ENCODE data around the gene CCDC57.
"Not testable (repeated sequence)": the region's sequence is repeated elsewhere in the genome, so short reads cannot be mapped to it uniquely, and the experiment has no call there.

CCDC57 gene

GRCh38 chr17:82223517-82223916 is 10.9 kb upstream of the CCDC57 start:
- no peak for DNase-seq (ENCODE audit: low read depth)

- no peak for DNase-seq (ENCODE audit: low read depth)
Observed at GRCh38 chr17:82222816-82223215, 10.2 kb upstream of the CCDC57 start.

DNA sequence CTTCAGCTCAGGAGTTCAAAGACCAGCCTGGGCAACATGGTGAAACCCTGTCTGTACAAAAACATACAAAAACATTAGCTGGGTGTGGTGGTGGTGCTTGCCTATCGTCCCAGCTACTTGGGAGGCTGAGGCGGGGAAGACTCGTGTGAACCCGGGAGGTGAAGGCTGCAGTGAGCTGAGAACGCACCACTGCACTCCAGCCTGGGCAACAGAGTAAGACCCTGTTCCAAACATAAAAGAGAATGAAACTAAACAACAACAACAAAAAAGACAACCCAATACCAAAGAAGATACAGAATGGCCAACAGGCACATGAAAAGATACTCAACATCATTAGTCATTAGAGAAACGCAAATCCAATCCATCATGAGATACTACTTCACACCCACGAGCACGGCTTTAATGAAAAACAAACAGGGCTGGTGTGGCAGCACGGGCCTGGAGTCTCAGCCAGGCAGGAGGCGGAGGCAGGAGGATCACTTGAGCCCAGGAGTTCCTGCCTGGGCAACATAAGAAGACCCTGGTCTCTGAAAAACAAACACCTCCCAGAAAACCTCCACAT is 8.8 kb upstream of the CCDC57 start:
- no peak for DNase-seq (ENCODE audit: low read depth)

- no peak for DNase-seq (ENCODE audit: low read depth)
Observed at GRCh38 chr17:82219753-82220709, 7.4 kb upstream of the CCDC57 start.

- no peak for DNase-seq (ENCODE audit: low read depth)
Observed at GRCh38 chr17:82219083-82219482, 6.4 kb upstream of the CCDC57 start.

DNA sequence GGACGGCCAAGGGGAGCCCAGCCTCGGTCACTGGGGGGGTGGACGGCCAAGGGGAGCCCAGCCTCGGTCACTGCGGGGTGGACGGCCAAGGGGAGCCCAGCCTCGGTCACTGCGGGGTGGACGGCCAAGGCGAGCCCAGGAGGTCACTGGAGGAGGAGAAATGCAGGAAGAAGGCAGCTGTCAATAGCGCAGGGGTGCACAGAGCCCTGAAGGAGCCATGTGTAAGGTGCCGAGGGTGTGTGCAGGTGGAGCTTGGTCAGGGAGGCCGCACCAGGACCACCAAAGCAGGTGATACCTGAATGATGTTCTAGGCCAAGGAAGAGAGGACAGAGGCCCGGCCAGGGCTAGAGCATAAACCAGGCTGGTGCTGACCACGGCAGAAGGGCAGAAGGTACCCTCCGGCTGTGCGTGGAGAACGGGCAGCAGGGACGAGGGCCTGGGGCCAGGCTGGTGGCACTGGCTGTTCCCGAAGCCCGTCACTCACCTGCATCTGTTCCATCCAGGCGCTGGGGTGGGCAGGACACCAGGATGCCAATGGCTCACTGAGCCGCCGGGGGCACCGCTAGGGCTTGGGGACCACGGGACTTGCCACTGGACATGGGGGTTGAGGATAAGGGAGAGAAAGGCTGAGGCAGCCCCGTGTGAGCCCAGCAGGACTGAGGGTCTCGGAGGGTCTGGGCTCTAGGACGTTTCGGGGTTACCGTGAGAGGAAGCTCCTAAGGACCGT is 5.9 kb upstream of the CCDC57 start:
- no peak for DNase-seq (ENCODE audit: low read depth)

DNA sequence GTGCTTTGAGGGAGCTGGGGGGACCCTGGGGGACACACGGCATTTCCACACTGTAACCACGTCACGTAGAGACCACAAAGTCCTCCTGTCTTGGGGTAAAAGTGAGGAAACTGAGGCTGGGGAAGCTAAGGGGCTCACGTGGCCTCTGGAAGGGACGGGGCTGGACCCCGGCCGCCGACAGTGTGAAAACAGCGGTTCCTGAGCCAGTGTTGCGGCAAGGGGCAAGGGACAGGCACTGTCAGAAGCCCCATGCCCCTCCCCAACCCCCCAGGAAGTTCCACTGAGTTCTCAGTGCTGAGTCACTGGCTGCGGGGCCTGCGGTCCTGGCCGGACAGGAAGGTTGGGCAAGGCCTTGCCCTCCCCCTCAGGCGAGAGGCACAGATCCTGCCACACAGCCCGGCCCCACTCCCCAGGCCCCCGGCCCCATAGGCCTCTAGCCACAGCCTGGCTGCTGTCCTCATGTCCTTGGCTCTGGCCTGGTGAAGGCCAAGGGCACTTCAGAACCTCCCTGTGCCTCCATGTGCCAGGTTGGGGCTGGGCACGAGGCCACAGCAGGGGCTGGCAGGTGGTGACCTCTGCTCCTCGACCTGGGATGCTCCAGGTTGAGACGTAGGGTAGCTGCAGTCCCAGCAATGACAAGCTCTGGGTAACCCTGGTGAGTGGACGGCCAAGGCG is 5.0 kb upstream of the CCDC57 start:
- DNase-seq (ENCODE audit: low read depth): peak; percentile 68

DNA sequence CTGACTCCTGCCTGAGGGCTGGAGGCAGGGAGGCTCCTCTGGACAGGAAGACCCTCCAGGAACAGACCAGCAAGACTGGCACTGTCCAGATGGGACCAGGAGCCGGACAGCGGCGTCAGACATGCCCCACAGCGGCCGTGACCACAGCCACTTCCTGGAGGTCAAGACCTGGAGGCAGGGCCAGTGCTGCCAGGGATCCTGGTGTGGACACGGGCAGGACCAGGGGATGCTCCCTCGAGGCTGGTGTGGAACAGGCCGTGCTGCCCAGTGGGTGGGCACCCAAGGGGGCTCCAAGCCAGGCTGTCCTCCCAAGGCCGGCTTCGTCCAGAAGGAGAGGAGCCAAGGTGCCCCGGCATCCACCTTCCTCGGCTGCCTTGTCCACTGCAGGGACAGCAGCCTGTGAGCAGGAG is 4.5 kb upstream of the CCDC57 start:
- no peak for DNase-seq (ENCODE audit: low read depth)

GRCh38 chr17:82216301-82217119 is 3.9 kb upstream of the CCDC57 start:
- DNase-seq (ENCODE audit: low read depth): peak; percentile 74

DNA sequence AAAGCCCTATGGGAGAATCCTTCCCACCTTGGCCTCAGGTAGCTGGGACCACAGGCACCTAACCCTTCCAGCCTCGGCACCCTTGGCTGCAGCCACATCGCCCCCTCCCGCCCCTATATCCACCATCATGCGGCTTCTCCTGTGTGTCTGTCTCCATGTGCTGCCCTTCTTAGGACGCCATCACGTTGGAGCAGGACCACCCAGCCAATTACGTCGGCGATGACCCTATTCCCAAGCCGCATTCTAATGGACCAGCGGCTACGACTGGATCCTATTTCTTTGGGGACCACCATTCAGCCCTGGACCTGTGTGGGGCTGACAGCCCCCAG is 3.3 kb upstream of the CCDC57 start:
- DNase-seq (ENCODE audit: low read depth): no peak

DNA sequence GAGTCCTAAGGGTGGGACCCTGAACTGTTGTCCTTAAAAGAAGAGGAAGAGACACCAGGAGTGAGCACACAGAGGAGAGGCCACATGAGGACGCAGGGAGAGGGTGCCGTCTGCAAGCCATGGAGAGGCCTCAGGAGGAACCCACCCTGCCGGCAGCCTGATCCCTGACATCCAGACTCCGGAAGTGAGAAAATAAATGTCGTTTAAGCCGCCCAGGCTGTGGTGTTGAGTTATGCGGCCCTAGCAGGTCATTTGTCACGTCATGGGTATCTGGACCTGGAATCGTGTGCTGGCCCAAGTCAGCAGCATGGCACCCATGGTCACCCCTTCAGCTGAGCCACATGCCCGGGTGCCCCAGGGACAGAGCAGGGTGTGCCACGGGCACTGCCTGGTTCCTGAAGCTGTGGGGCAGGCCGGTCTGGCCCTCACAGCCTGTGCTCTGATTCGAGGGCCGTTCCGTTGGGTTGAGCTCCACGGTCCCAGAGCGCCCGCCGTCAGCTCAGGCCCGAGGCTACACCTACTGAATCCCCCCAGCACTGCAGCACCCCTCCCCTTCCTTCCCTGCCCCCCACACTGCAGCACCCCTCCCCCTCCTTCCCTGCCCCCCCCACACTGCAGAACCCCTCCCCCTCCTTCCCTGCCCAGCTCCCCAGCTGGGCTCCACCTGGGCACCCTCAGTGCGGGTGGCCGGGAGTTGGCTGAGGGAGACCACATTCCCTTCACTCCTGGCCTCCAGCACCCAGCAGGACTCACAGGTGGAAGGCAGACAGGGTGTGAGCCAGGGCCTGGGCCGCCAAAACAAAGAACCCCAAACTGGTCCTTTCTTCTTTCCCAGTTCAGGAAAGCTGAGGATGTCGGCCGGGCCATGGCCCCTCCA is 2.7 kb upstream of the CCDC57 start:
- no peak for DNase-seq (ENCODE audit: low read depth)

- DNase-seq (ENCODE audit: low read depth): no peak
Observed at GRCh38 chr17:82214012-82214628, 1.5 kb upstream of the CCDC57 start.

- DNase-seq (ENCODE audit: low read depth): peak; percentile 48
Observed at GRCh38 chr17:82213251-82214011, 789 bp upstream of the CCDC57 start.

DNA sequence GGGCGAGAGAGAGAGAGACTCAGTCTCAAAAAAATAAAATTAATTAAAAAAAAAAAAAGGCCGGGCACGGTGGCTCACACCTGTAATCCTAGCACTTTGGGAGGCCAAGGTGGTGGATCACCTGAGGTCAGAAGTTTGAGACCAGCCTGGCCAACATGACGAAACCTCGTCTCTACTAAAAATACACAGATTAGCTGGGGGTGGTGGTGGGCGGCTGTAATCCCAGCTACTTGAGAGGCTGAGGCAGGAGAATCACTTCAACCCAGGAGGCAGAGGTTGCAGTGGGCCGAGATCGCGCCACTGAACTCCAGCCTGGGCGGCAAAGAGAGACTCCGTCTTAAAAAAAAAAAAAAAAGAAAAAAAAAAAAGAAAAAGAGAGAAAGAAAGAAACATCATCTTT is 2.0 kb downstream of the CCDC57 start:
- not testable (repeated sequence) for DNase-seq (ENCODE audit: low read depth)

DNA sequence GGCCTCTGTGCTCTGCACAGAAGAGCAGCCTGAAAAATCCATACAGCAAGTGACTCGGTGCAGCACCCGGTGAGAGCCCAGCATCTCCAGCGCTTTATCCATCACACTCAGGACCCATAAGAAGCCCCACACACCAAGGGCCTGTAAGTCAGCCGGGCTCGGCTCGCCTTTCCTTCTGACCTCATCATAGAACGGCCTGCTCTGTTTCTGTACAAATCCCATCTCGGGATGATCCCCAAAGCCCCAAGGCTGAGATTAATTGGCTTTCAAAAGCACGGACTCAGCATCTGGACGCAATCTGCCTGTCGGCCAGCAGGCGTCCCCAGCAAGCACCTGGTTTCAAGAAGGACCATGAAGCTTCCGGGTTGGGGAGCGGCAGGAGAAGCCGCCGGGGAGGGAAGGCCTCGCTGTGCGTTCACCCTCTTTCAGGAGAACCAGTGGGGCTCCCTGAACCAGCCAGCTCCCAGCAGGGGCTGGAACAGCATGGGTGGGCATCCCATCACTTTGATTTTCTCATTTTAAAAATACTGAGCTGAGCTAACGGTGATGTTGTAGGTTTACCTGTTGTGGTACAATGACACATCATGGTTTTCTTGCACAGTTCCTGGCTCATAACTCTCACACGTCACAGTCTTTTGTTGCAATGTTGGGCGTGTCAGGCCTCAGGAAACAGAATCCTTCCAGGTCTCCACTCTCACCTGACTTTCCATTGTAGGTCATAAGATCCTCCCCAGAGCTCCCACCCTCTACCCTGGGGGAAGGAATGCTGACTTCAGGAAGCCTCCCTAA is 6.7 kb downstream of the CCDC57 start:
- DNase-seq (ENCODE audit: low read depth): peak; percentile 47

DNA sequence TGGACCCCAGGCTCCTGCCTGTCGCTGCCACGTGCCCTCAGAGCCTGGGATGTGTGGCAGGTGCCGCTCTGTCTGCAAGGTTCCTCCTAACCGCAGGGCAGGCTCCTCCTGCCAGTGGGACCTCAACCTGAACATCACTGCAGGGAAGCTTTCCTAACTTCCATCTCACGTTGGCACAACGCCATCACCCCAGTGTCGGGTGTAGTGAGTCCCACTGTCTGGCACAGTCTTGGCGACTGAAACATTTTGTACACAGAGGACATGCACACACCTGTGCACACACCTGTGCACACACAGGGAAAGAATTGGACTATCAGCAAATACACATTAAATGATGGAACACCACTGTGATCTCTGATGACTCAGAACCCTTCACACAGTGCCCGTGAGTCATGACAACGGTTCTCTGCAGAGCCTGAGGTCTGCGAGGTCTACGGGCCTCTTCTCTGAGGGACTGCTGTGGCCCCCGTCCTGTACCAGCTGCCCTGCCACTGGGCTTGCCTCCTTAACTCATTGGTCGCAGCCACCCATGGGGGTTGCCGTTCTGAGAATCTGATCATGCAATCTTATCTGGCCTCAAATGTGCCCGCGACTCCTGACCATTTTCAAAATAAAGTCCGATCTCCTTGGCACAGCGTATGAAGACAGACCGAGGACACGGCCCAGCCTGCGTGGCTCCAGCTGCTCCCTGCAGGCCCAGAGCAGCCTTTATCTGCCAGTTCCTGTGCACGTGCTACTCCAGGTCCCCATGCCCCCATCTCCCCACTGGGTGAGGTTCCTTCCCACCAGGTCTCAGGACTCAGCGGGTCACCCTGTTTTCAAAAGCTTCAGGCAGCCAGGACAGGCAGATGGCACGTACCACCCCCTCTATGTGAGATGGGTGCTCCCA is 7.6 kb downstream of the CCDC57 start:
- no peak for DNase-seq (ENCODE audit: low read depth)

GRCh38 chr17:82203920-82204319 is 8.7 kb downstream of the CCDC57 start:
- DNase-seq (ENCODE audit: low read depth): no peak

All from GM04503 (cell line).